ENCODE measurements around the gene CCM2.

CCM2 gene

DNA sequence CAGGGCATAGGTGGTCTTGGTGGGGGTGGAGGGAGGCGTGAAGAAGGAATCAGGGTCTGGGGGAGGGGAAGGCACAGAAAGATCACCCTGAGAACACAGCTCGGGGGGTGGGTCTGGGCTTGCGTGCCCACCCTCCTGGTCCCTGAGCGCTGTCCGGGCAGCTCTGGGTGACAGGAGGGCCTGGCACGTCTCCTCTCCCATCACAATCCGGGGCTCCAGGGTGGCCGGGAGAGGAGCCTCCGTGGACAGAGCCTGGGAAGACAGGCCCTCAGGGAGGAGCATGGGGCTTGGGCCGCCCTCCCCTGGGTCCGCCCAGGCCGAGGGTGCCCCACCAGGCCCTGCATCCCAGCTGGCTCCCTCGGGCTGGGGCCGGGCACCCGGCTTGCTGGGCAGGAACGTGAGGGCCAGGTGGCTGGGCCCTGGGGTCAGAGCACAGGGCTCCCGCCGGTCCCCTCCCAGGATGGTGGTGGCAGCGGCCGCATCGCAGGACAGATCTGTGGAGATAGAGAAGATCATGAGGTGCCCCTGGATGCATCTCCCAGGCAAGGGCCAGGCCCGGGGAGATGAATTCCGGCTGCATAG, 85.7 kb downstream of the CCM2 start:
- Histone ChIP-seq H3K4me1 (ENCODE audit: control insufficient read depth, insufficient read depth, low read length) (peaks cover 3% of the 10 kb centered on the region; the same call in 1 of the 2 replicates), H3K36me3 (ENCODE audit: control insufficient read depth, insufficient read depth, low read length) (no peaks in the 10 kb centered on the region), H3K27ac (ENCODE audit: low read depth, low read length) (no peak overlapping the region), H3K9me3 (ENCODE audit: control insufficient read depth, insufficient read depth, low read depth, low read length) (no peaks in the 10 kb centered on the region), H3K9ac (ENCODE audit: low read length) (no peak overlapping the region), H3K27me3 (ENCODE audit: control insufficient read depth, insufficient read depth, low read length) (peaks cover 14% of the 10 kb centered on the region), H3K4me3 (ENCODE audit: low read depth, low read length) (no peak overlapping the region)

DNA sequence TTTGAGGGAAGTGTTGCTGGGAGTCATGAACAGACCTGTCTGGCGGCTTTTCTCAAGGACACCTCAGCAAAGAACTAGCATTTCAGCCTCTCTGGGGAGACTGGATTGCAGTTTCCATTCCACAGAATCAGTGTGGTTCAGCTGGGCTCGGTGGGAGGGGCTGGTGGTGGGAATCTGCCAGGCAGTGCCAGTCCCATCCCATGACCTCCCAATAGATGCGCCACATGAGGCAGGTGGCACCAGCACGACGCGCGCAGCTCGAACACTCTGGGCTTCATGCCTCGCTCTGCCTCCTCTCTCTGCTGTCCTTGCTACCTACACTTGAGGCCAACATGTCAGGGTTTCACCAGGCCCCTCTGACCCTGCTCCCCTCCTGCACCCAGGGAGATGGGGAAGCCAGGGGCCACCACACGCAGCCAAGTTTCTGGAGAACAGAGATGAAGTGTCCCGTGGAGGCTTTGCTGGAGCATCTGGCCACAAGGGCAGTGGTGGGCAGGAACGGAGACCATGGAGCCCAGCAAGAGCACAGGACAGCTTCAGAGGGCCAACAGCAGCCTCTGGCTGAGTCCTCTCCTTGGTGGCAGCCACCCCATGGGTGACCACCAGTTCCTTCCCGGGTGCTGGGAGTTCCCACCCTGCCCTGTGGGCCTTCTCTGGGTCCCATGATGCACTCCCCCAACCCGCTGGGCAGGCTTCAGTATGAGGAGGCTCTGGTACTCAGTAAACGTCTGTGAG, 86.5 kb downstream of the CCM2 start:
- peaks cover 3% of the 10 kb centered on the region; the same call in 1 of the 2 replicates for H3K4me1 ChIP-seq (ENCODE audit: control insufficient read depth, insufficient read depth, low read length)
- H3K9ac ChIP-seq (ENCODE audit: low read length) = no peak overlapping the region
- no peak overlapping the region for H3K4me3 ChIP-seq (ENCODE audit: low read depth, low read length)
- H3K27me3 ChIP-seq (ENCODE audit: control insufficient read depth, insufficient read depth, low read length) = peaks cover 14% of the 10 kb centered on the region
- H3K36me3 ChIP-seq (ENCODE audit: control insufficient read depth, insufficient read depth, low read length) = no peaks in the 10 kb centered on the region
- no peaks in the 10 kb centered on the region for H3K9me3 ChIP-seq (ENCODE audit: control insufficient read depth, insufficient read depth, low read depth, low read length)
- no peak overlapping the region for H3K27ac ChIP-seq (ENCODE audit: low read depth, low read length)

DNA sequence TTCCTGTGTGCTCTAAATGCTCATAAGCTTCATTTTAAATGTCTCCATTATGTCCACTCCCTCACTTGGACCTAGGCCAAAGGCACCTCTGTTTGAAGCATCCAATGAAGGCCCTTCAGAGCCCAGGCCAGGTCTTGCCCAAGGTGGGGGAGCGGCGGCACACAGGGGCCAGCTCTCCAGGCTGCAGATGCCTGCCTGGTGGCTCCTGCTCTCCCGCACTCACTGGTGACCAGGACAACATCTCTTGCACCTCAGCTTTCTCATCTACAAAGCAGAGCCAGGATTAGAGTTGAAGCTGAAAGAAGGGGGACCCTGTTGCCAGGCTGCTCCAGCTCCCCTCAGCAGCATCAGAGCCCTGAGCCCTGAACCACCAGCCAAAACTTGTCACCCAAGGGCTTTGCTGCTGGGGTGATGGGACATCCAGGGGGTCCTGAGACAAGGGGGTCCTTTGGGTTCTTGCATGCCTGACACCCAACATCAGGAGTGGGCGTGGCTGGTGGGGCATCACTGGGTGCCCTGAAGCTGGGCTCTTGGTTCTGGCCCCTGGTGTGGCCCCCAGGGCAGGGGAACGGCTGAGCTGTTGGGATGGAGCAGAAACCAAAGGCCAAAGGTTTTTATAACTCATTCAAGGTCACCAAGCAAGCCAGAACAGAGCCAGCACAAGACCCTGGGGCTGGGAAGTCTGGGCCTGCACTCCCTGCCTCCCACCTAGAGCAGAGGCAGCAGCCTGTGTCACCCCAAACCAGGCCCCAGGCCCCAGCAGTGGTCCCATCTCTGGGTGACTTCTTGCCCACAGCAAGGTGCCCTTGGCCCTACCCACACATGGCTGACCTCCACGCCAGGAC, 87.5 kb downstream of the CCM2 start:
- Histone ChIP-seq H3K27ac (ENCODE audit: low read depth, low read length) (no peak overlapping the region), H3K9me3 (ENCODE audit: control insufficient read depth, insufficient read depth, low read depth, low read length) (no peaks in the 10 kb centered on the region), H3K36me3 (ENCODE audit: control insufficient read depth, insufficient read depth, low read length) (no peaks in the 10 kb centered on the region), H3K4me1 (ENCODE audit: control insufficient read depth, insufficient read depth, low read length) (peaks cover 9% of the 10 kb centered on the region), H3K9ac (ENCODE audit: low read length) (no peak overlapping the region), H3K27me3 (ENCODE audit: control insufficient read depth, insufficient read depth, low read length) (peaks cover 14% of the 10 kb centered on the region), H3K4me3 (ENCODE audit: low read depth, low read length) (peak overlapping the region; percentile 75)

DNA sequence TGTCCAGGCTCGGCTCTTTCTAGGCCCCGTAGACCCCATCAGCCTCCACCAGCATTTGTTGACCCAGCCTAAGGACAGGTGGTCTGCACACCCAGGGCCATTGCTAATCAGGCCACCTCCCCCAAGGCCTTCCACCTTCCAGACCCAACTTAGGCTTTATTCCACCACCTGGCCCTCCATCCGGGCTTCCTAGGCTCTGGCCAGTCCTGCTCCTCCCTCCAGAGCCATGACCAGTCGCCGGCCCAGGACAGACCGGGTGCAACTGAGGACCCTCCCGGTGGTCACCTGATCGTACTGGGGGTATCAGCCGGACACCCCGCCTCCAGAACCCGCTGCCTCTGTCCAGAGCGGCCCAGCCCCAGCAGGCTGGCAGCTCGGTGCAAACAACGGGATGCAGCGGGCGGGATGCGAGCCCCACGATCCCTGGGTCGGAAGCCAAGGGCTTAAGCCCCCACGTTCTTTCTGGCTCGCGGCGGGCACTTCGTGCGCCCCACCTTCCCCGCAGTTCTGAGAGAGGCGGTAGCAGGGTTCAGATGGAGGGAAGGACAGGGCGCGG, 88.2 kb downstream of the CCM2 start:
- H3K9me3 ChIP-seq (ENCODE audit: control insufficient read depth, insufficient read depth, low read depth, low read length) = no peaks in the 10 kb centered on the region
- H3K27ac ChIP-seq (ENCODE audit: low read depth, low read length) = no peak overlapping the region
- peak overlapping the region; percentile 75 for H3K4me3 ChIP-seq (ENCODE audit: low read depth, low read length)
- H3K4me1 ChIP-seq (ENCODE audit: control insufficient read depth, insufficient read depth, low read length) = peaks cover 16% of the 10 kb centered on the region
- no peak overlapping the region for H3K9ac ChIP-seq (ENCODE audit: low read length)
- H3K27me3 ChIP-seq (ENCODE audit: control insufficient read depth, insufficient read depth, low read length) = peaks cover 14% of the 10 kb centered on the region
- no peaks in the 10 kb centered on the region for H3K36me3 ChIP-seq (ENCODE audit: control insufficient read depth, insufficient read depth, low read length)

DNA sequence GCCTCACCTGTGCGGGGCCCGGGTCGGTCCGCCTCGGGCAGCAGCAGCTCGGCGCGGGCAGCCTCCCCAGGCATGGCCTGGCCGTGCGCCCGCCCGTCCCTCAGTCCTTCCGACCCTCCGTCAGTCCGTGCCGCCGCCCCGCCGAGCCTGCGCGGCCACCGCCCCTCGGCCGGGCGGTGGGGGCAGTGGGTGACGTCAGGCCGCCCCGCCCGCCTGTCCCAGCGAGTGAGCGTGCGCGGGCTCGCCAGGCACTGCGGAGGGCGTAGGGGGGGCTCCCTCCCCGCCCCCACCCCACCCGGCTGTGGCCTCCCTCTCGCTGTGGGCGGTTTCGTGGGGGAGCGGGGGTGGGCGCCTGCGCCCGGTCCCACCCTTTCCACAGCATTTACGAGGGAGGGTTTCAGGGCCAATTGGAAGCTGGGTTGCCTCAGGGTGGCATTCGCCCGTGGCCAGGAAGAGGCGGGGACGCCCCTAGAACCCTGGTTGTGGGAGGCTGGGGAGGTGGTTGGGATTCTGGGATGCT, 88.9 kb downstream of the CCM2 start, which contains the start of gene NACAD:
NACAD (minus strand) TSS at position 149 of the 520 bp plus-strand sequence; CDS start at position 74, 75 bp downstream.
- Histone ChIP-seq H3K9ac (ENCODE audit: low read length) (peak within 1 kb of the TSS; percentile 50), H3K9me3 (ENCODE audit: control insufficient read depth, insufficient read depth, low read depth, low read length) (no peaks in the 10 kb centered on the region), H3K27me3 (ENCODE audit: control insufficient read depth, insufficient read depth, low read length) (peaks cover 14% of the 10 kb centered on the region), H3K36me3 (ENCODE audit: control insufficient read depth, insufficient read depth, low read length) (no peaks in the 10 kb centered on the region), H3K4me3 (ENCODE audit: low read depth, low read length) (peak within 1 kb of the TSS; percentile 75), H3K27ac (ENCODE audit: low read depth, low read length) (no peak within 1 kb of the TSS), H3K4me1 (ENCODE audit: control insufficient read depth, insufficient read depth, low read length) (peaks cover 16% of the 10 kb centered on the region)

DNA sequence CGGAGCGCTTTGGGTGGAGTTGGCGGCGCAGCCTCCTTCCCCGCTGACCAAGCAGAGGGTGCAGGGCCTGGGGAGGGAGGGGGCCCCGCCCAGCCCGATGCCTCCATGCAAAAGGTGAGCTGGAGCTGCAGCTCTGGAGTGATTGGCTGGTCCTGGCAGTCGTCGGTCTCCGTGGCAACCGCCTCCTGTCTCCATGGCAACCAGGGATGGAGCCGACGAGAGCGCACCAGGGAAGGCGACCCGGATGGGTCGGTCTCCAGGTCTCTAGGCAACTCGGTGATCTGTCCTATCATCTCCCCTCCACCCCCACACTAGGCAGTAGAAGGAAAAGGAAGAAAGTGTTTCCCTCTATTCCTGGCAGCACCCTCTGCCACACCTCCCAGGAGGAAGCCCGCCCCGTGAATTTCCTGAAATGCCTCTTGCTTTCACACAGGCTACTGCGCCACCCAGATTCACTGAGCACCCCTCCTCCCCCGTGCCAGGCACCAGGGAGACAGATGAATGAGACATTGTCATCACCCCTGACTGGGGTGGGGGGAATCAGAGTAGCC, 89.4 kb downstream of the CCM2 start:
- Histone ChIP-seq H3K4me1 (ENCODE audit: control insufficient read depth, insufficient read depth, low read length) (peaks cover 16% of the 10 kb centered on the region), H3K27ac (ENCODE audit: low read depth, low read length) (no peak overlapping the region), H3K9ac (ENCODE audit: low read length) (no peak overlapping the region), H3K9me3 (ENCODE audit: control insufficient read depth, insufficient read depth, low read depth, low read length) (no peaks in the 10 kb centered on the region), H3K36me3 (ENCODE audit: control insufficient read depth, insufficient read depth, low read length) (no peaks in the 10 kb centered on the region), H3K4me3 (ENCODE audit: low read depth, low read length) (peak overlapping the region; percentile 75), H3K27me3 (ENCODE audit: control insufficient read depth, insufficient read depth, low read length) (peaks cover 14% of the 10 kb centered on the region)

DNA sequence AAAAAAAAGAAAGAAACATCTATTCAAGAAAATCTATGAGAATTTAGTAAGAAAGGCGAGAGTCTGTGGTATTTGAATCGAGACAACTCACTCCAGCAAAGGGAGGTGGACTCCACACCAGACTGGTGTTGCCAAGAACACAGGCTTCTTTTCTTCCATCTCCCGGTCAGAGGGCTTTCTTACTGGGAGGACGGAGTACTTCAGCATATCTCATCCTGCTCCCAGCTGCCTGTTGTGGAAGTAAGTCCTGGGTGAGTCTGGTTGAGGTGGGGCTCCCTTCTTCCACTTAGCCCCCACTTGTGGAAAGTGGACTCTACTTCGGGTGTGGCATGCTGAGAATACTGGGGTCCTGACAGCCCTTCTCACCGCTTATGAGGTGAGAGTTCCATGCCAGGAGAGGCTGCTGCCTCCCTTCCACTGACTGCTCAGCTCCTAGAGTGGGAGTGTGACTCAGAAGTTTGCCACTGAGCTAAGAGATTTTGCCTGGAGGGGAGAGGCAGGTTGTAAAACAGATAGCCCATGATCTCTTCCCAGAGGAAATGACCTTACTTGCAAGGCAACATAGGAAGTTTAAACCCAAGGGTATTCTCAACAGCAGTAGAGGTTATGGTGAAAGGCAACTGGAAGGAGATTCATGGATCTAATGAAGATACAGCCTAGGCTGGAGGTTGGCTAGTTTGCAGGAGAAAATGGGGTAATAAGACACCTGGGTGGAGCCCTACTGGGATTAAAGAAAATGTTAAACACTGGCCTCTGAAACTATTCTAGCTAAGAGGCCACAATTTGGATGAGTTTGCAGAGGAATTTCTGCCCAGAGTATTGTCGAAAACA, 92.3 kb downstream of the CCM2 start:
- no peak overlapping the region for H3K9ac ChIP-seq (ENCODE audit: low read length)
- H3K4me3 ChIP-seq (ENCODE audit: low read depth, low read length) = 0 out of 2 replicates have a peak overlapping the region, but pooled peaks have one; percentile 21
- no peaks in the 10 kb centered on the region for H3K9me3 ChIP-seq (ENCODE audit: control insufficient read depth, insufficient read depth, low read depth, low read length)
- H3K36me3 ChIP-seq (ENCODE audit: control insufficient read depth, insufficient read depth, low read length) = no peaks in the 10 kb centered on the region
- H3K4me1 ChIP-seq (ENCODE audit: control insufficient read depth, insufficient read depth, low read length) = peaks cover 16% of the 10 kb centered on the region
- peaks cover 14% of the 10 kb centered on the region for H3K27me3 ChIP-seq (ENCODE audit: control insufficient read depth, insufficient read depth, low read length)
- no peak overlapping the region; the same call in 1 of the 2 replicates for H3K27ac ChIP-seq (ENCODE audit: low read depth, low read length)

DNA sequence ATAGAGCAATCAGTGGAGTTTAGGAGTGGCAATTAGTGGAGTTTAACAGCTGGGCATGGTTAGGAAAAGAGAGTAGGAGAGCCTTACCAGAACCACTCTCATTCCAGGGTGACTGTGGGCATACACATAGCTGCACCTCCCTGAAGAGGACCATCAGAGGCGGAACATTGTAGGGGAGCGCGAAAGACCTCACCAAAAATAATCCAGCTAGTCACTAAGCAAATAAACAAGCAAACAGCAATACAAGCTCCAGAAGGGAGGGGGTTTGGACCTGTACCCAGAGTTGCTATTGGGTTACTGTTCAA, 92.9 kb downstream of the CCM2 start:
- peaks cover 13% of the 10 kb centered on the region for H3K27me3 ChIP-seq (ENCODE audit: control insufficient read depth, insufficient read depth, low read length)

DNA sequence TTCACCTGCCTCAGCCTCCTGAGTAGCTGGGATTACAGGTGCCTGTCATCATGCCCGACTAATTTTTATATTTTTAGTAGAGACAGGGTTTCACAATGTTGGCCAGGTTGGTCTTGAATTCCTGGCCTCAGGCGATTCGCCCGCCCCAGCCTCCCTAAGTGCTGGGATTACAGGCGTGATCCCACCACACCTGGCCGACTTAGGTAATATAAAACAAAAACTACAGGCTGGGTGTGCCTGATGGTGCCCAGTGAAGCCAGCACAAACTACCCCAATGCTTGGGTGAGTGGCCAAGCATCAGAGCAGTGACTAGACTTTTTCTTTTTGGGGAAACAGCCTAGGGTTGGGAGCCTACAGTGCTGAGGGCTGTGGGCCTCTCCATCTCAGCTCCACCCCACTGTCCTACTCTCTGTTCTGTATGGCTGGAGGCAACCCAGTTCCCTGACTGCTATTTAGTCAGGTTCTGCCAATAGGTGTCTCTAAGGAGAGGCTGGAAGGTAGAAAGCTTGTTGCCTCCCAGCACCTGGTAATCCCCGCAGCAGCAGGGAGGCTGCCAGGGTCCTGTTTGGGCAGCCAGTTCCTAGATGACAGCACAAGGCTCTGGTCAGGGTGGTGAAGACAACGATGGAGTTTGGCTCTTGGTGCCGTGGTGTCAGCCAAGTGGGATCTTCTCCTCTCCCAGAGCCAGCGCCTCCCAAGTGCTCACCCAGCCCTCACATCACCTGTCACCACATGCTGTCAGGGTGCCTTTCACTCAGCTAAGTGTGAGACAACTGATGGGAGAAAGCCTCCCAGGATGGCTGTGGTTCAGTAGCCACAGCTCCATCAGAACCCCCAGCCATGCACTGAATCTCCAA, 99.2 kb downstream of the CCM2 start:
- H3K36me3 ChIP-seq (ENCODE audit: control insufficient read depth, insufficient read depth, low read length) = peaks cover 56% of the 10 kb centered on the region
- no peaks in the 10 kb centered on the region for H3K27me3 ChIP-seq (ENCODE audit: control insufficient read depth, insufficient read depth, low read length)
- H3K9me3 ChIP-seq (ENCODE audit: control insufficient read depth, insufficient read depth, low read depth, low read length) = no peaks in the 10 kb centered on the region
- no peaks in the 10 kb centered on the region for H3K4me1 ChIP-seq (ENCODE audit: control insufficient read depth, insufficient read depth, low read length)
- H3K9ac ChIP-seq (ENCODE audit: low read length) = no peak overlapping the region
- H3K27ac ChIP-seq (ENCODE audit: low read depth, low read length) = no peak overlapping the region
- no peak overlapping the region for H3K4me3 ChIP-seq (ENCODE audit: low read depth, low read length)

More for the DNA sequence above, 92.9 kb downstream of the CCM2 start:
- Histone ChIP-seq H3K9ac (ENCODE audit: low read length) (no peak overlapping the region), H3K4me1 (ENCODE audit: control insufficient read depth, insufficient read depth, low read length) (peaks cover 16% of the 10 kb centered on the region), H3K27ac (ENCODE audit: low read depth, low read length) (no peak overlapping the region), H3K9me3 (ENCODE audit: control insufficient read depth, insufficient read depth, low read depth, low read length) (no peaks in the 10 kb centered on the region), H3K36me3 (ENCODE audit: control insufficient read depth, insufficient read depth, low read length) (no peaks in the 10 kb centered on the region), H3K4me3 (ENCODE audit: low read depth, low read length) (no peak overlapping the region)
